DND-41 (cell line): ENCODE results near the gene CYP2W1.

ENCODE experiments used
- EZH2 ChIP-seq: IDR thresholded peaks from 3 replicates; pipeline ENCODE4 v1.6.1; 2012; ENCODE audit warnings: borderline replicate concordance, low read depth, mild to moderate bottlenecking, moderate library complexity, low read length, inconsistent platforms; ENCODE audit not compliant: severe bottlenecking
- TF ChIP-seq, protein P1 (sequence below): IDR thresholded peaks from 2 replicates; pipeline ENCODE4 v1.5.1; 2012; ENCODE audit warnings: borderline replicate concordance, low read length, moderate library complexity, mild to moderate bottlenecking; ENCODE audit not compliant: poor library complexity, severe bottlenecking; ENCODE audit errors: extremely low read depth

DNA sequence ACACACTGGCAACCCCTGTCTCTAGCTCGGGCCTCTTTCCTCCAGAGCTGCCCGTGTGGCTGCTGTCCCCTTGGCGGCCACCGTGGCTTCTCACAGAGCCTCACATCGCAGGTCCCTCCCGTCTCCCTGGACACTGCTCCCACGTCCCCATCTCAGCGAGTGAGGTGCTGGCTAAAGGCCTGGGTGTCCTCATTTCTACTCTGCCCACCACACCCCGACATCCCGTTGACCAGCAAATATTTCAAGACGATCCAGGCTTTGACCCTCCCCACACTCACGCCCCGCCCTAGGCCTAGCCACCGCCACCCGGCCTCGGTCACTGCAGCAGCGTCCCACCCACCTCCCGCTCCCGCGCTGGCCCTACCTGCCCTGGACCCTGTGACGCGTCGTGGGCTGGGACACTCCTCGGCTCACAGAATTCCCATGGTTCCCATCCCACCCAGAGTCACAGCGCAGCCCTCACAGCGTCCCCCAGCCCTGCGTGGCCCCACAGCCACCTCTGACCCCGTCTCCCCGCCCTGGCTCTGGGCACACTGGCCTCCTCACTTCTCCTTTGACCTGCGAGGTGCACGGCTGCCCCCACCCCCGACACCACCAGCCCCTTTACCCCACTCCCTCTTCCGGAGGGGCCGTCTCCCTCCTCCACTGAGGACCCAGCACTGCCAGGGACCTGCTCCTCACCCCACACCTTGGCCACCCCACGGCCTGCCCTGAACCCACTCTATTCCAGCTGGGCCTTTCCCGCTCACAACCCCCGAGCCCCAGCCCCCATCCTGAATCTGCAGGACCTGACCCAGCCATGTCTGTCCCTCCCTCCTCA, 35.4 kb upstream of the CYP2W1 start:
- TF ChIP-seq, protein P1, sequence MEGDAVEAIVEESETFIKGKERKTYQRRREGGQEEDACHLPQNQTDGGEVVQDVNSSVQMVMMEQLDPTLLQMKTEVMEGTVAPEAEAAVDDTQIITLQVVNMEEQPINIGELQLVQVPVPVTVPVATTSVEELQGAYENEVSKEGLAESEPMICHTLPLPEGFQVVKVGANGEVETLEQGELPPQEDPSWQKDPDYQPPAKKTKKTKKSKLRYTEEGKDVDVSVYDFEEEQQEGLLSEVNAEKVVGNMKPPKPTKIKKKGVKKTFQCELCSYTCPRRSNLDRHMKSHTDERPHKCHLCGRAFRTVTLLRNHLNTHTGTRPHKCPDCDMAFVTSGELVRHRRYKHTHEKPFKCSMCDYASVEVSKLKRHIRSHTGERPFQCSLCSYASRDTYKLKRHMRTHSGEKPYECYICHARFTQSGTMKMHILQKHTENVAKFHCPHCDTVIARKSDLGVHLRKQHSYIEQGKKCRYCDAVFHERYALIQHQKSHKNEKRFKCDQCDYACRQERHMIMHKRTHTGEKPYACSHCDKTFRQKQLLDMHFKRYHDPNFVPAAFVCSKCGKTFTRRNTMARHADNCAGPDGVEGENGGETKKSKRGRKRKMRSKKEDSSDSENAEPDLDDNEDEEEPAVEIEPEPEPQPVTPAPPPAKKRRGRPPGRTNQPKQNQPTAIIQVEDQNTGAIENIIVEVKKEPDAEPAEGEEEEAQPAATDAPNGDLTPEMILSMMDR, result no peak
- no peak for TF ChIP-seq EZH2
